Omental fat pad (tissue), 4 donors: ENCODE results near the gene LSM14B. TPM values are rescaled to one million over a fixed set of nuclear protein-coding genes. Genes with fewer than 3 reads are reported as not detected.
"Not testable (repeated sequence)": the region's sequence is repeated elsewhere in the genome, so short reads cannot be mapped to it uniquely, and the experiment has no call there.

Experiments used
- ATAC-seq: fragments of 150-250 bp; one replicate; pipeline ENCODE4 v1.9.1; 2016; ENCODE audit warnings: mild to moderate bottlenecking, moderate library complexity; ENCODE audit not compliant: low FRiP score
- DNase-seq: peaks from one replicate; pipeline ENCODE4 v3.0.0-alpha.2; 2019; ENCODE audit warnings: low spot score
- total RNA-seq, 4 donors: library from RNA; depleted of rRNA; stranded (reverse); fragments of >200 nt; gene quantifications; one replicate each; pipeline ENCODE4 v1.1.0, GENCODE V29; 2016
- TF ChIP-seq, protein P1 (sequence below), 3 donors: fragments of 450-650 bp; IDR thresholded peaks; one replicate each; pipeline ENCODE4 v1.5.1; 2016 to 2017; ENCODE audit warnings: antibody characterized with exemption in 3 of 3, mild to moderate bottlenecking in 3 of 3, moderate library complexity in 2 of 3

Gene LSM14B
- total RNA-seq, 4 donors from 2014 or later: 13.1 to 23.8 (median 16.0) TPM

DNA sequence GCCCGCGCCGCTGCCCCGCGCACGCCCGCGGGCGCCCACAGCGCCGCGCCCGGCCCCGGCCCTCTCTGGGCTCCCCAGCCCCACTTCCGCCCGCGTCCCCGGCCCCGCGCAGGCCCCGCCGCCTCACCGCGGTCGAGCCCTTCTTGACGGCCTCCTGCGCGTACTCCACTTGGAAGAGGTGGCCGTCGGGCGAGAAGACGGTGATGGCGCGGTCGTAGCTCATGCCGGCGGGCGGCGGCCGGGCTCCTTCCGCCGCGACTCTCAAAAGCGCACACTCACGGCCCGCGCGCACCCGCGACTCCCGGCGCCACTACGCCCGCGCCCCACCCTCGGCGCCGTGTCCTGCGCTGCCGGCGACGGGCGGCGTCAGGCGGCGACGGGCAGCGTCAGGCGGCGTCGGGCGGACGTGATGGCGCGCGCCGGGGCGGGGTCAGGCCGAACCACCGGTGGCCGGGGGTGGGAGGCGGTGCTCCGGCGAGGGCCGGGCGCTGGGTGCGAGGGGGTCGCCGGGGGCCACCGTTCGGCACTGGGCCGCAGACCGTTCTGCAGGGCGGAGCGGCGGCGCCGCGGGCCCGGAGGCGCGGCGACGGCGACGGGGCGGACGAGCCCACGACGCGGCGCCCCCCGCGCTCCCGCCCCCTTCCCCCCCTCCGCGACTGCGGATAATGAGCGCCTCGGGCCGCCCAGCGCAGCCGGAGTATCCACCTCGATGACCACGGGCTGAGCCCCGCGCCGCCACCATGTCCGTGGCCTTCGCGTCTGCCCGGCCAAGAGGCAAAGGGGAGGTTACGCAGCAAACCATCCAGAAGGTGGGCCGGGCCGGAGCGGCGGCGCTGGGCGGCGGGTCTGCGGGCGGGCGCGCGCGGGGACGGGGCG, 21.0 kb downstream of the LSM14B start, which contains the start of the genes PSMA7 and SS18L1:
PSMA7 (minus strand) TSS at position 314 of the 876 bp plus-strand sequence; CDS start at position 223, 91 bp downstream.
SS18L1 (plus strand) TSS at position 689 of the 876 bp plus-strand sequence; CDS start at position 741, 52 bp downstream.
- no peak for DNase-seq
- TF ChIP-seq, protein P1, sequence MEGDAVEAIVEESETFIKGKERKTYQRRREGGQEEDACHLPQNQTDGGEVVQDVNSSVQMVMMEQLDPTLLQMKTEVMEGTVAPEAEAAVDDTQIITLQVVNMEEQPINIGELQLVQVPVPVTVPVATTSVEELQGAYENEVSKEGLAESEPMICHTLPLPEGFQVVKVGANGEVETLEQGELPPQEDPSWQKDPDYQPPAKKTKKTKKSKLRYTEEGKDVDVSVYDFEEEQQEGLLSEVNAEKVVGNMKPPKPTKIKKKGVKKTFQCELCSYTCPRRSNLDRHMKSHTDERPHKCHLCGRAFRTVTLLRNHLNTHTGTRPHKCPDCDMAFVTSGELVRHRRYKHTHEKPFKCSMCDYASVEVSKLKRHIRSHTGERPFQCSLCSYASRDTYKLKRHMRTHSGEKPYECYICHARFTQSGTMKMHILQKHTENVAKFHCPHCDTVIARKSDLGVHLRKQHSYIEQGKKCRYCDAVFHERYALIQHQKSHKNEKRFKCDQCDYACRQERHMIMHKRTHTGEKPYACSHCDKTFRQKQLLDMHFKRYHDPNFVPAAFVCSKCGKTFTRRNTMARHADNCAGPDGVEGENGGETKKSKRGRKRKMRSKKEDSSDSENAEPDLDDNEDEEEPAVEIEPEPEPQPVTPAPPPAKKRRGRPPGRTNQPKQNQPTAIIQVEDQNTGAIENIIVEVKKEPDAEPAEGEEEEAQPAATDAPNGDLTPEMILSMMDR (IDR thresholded peaks at IDR 0.05): no peak
- peak; percentile 88 for ATAC-seq

DNA sequence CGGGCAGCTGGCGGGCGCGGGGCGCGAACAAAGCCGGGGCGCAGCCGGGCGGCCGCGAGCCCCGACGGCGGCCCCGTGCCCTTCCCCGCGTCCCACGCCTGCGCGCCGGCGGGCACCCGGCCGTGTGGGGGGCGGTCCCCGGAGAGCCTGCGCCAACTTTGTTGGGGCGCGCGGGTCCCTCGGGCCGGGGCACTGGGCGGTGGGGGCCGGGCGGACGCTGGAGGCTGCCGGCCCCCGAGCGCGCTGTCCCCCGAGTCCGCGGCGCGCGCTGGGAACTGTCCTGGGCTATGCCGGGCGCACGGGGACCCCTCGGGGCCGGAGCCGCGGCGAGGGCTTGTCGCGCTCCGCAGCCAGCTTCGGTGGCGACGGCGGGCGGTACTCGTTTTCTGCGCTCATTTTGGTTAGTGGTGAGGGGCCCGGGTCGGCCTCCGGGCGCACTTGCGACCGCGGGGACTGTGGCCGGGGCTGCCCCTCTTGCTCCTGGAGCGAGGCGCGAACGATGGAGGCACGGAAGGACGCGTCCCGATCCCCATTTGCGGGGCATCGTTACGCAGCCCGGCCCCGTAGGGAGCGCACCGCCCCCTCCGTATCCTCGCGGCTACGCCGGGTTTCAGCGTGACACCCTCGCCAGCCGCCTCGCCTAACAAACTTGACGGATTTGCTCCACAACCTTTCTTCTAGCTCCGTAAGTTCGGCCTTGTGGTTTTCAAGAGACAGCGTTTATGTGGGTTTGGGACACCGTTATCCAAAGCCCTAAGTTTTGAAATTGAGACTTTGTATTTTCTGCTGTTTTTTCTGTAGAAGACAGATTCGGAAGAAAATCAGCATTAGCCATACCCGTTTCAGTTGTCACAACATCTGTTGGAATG, 21.9 kb downstream of the LSM14B start:
- TF ChIP-seq, protein P1 (IDR thresholded peaks at IDR 0.05): no peak
- ATAC-seq (peak; percentile 35), DNase-seq (no peak)

DNA sequence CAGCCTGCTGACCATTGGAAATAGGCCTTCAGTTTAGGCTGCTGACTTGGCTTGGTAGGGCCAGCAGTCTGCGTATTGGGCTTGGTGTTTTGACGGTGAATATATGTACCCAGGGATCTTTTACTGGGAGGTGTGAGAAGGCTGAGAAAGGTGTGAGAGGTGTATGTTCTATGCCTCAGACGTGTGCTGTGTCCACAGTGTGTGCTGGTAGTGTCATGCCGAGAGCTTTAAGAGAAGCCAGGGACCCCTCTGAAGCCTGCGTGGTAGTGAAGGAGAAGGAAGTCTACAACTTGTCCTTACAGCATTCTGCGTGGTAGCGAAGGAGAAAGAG, 23.4 kb downstream of the LSM14B start:
- ATAC-seq: no peak
- DNase-seq: no peak
- TF ChIP-seq, protein P1 (IDR thresholded peaks at IDR 0.05): no peak

DNA sequence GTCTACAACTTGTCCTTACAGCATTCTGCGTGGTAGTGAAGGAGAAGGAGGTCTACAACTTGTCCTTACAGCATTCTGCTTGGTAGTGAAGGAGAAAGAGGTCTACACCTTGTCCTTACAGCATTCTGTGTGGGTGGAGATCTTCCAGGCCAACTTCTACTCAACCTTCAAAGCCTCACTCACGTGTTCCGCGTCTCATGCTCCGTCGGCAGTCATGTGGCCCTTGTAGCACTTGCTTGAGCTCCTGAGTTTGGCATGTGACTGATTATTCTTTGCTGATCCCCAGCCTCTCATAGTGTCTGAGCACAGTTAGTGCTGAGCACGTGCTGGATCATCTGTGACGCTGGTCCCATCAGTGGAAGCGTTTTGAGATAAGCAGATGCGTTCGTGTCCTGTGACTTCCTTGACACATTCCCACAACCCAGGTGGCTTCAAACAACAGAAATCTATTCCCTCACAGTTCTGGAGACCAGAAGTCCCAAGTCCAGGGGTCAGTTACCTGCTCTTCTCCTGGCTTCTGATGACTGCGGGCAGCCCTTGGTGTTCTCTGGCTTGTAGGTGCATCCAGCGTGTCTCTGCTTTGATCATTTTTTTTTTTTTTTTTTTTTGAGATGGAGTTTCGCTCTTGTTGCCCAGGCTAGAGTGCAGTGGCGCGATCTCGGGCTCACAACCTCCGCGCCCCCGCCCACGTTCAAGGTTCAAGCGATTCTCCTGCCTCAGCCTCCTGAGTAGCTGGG, 23.9 kb downstream of the LSM14B start:
- TF ChIP-seq, protein P1 (IDR thresholded peaks at IDR 0.05): no peak
- DNase-seq (no peak), ATAC-seq (no peak)

DNA sequence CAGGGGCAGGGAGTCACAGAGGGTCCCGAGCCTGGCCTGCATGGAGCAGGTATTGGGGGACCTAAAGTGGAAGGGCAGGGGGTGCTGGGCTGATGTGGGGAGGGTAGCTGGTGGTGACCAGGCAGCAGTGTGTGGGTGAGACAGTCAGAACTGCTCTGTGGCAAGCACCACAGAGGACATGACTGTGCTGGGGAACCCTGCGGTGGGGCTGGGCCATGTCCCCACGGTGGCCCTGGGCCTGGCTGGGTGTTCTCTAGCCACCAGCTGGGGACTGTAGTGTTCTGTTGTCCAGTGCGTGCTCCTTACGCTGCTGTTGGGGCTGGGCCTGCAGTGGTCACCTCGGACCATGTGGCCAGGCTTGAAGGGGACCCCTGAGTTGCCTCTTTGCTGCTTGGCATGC, 24.9 kb downstream of the LSM14B start:
- ATAC-seq (no peak), DNase-seq (no peak)

DNA sequence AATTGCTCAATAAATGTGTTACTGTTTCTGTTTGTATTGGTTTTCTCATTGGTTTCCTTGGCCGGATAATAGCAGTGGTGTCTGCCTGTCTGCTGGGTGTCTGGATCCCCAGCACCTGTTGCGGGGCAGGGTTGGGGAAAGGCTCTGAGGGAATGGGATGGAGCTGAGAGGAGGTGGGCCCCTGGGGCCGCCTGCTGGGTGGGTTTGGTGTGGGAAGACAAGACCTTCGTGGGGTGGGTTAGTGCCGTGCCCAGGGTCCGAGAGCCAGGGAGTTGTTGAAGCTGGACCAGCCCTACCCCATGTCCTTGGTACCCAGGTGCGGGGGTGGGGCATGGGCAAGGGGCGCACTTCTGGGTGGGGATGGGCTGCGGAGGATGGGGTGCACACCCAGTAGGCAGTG, 25.3 kb downstream of the LSM14B start:
- DNase-seq (no peak), ATAC-seq (no peak)
- TF ChIP-seq, protein P1 (IDR thresholded peaks at IDR 0.05): no peak

More for the DNA sequence above, 24.9 kb downstream of the LSM14B start:
- TF ChIP-seq, protein P1 (IDR thresholded peaks at IDR 0.05): no peak

DNA sequence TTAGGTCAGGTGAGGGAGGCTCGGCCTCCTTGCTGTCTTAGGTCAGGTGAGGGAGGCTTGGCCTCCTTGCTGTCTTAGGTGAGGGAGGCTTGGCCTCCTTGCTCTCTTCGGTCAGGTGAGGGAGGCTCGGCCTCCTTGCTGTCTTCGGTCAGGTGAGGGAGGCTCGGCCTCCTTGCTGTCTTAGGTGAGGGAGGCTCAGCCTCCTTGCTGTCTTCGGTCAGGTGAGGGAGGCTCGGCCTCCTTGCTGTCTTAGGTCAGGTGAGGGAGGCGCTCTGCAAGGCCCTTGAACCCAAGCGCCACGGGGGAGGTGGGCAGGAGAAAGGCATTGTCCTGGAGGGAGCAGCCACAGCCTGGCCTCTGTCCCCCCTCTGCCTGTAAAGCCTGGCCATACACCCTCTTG, 26.1 kb downstream of the LSM14B start:
- DNase-seq, ATAC-seq: not testable (repeated sequence)
